Choroid plexus epithelial cell (primary cell): ENCODE measurements around the gene CTSE.
A peak's percentile ranks its signal among the peaks of the same experiment; 100 is the strongest.

Source experiments
- DNase-seq: peaks from one replicate; pipeline ENCODE4 v3.0.0-alpha.2; 2010; ENCODE audit warnings: low read depth
- H3K4me3 ChIP-seq: 2 replicates; pipeline ENCODE4 v1.5.1; 2011; ENCODE audit warnings: low read depth, mild to moderate bottlenecking, control low read depth, low read length, moderate library complexity
- TF ChIP-seq, protein P1 (sequence below): conservative IDR thresholded peaks from 2 replicates; pipeline ENCODE4 v1.5.1; 2011; ENCODE audit warnings: low read depth, mild to moderate bottlenecking, control low read depth, inconsistent platforms, low read length, moderate library complexity

Gene CTSE

DNA sequence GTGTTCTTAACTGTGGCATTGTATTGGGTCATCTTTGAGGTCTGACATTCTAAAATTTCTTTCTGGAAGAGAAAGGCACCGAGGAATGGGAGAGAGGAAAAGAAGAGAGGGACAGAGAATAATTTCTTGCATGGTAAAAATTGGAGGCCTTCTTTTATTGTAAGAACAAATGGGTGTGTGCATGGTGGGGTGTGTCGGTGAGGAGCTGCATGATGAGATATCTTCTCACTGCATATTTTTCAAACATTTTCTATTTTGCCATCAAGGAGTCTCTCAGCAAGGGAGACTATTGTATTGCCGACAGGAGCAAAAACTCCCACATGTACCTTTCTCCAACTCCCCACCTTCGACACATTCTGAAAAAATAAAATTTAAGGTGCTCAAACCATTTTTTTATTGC, 6.5 kb upstream of the CTSE start:
- TF ChIP-seq, protein P1, sequence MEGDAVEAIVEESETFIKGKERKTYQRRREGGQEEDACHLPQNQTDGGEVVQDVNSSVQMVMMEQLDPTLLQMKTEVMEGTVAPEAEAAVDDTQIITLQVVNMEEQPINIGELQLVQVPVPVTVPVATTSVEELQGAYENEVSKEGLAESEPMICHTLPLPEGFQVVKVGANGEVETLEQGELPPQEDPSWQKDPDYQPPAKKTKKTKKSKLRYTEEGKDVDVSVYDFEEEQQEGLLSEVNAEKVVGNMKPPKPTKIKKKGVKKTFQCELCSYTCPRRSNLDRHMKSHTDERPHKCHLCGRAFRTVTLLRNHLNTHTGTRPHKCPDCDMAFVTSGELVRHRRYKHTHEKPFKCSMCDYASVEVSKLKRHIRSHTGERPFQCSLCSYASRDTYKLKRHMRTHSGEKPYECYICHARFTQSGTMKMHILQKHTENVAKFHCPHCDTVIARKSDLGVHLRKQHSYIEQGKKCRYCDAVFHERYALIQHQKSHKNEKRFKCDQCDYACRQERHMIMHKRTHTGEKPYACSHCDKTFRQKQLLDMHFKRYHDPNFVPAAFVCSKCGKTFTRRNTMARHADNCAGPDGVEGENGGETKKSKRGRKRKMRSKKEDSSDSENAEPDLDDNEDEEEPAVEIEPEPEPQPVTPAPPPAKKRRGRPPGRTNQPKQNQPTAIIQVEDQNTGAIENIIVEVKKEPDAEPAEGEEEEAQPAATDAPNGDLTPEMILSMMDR = no peak
- no peak overlapping the region for H3K4me3 ChIP-seq
- DNase-seq = no peak

DNA sequence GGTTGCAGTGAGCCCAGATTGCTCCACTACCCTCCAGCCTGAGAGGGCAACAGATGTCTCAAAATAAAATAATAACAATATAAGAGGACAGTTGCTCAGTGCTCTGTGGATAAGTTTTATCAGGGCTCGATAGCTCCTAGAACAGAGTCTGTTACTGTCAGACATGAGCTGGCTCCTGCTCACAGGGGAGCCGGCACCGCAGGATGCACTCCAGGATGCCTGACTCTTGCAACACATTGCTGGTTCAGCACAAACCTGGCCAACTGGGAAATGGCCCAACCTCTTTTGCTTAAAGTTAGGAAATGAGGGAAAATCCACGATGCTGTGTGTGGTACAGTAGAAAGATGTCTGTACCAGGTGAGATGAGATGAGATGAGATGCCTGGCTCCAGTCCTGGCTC, 5.8 kb upstream of the CTSE start:
- no peak overlapping the region for H3K4me3 ChIP-seq
- DNase-seq = peak; percentile 91
- TF ChIP-seq, protein P1 = no peak

GRCh38 chr1:206025283-206025820, 1.7 kb upstream of the CTSE start:
- TF ChIP-seq, protein P1 = no peak
- H3K4me3 ChIP-seq = no peak overlapping the region
- DNase-seq = no peak

GRCh38 chr1:206022766-206023165, 929 bp downstream of the CTSE start:
- DNase-seq = no peak
- H3K4me3 ChIP-seq = no peak overlapping the region
- TF ChIP-seq, protein P1 = no peak

DNA sequence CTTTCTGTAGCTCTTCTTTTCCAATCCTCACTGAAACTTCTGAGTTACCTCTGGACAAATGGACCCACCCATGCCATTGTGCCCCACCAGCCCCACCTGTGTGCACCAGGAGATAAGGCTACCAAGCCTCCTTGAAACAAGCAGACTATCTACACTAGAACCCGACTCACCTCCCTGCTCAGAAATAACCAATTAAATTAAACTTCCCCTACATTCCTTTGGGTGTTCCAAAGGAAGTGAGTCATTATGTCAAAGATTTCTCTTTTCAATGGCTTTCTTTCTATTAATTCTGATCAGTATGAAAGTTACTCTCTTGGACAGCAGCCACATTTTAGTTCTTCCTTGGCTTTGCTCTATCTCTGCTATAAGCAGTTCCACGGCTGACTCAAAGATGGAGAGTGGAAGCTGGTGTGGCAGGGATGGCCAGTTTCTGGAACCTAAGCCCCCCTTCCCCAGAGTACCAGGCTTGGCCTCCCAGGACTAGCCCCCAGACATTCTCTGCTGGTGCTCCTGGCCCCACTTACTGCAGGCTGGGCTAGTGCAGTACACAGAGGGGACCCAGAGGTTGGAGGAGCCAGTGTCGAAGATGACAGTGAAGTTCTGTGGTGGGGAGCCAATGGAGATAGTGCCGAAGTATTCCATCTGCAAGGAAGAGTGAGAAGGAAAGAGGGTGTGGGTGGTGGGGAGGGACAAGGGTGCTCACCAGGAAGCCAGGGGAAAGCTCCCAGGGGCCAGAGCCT, 1.9 kb downstream of the CTSE start:
- TF ChIP-seq, protein P1 = no peak
- H3K4me3 ChIP-seq = no peak overlapping the region
- DNase-seq = peak; percentile 62

DNA sequence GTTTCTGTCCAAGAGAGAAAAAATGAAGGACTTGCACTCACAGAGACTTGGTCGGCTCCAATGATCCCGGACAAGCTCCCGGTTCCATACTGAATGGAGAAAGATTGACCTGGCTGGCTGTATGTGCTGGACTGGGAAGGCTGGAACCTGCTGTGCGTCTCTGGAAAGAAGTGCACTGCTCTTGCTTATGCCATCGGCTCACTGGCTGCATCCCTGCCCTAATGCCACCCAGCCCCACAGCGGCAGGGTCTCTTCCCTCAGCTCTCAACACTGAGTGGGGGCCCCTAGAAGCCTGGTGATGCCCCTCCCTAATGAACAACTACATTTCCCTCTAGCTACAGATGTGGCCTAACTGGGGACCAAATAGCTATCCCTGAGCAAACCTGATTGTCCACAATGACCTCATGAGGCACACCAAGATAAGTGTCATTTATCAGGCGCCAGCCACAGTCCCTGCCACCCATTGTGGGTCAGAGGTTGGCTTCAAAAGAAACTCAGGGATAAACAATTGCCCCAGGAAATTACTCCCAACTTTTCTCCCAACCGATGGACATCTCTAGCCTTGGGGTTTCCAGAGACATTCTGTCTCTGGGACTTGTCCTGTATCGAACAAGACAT, 2.6 kb downstream of the CTSE start:
- no peak for DNase-seq
- TF ChIP-seq, protein P1 = no peak
- no peak overlapping the region for H3K4me3 ChIP-seq
